GM10248 (cell line): ENCODE results near the gene KLHL10.
"Not testable (repeated sequence)": the region's sequence is repeated elsewhere in the genome, so short reads cannot be mapped to it uniquely, and the experiment has no call there.

Source experiments
- CTCF ChIA-PET: fragments of 300-600 bp; sonication (Branson Sonifier 250); formaldehyde crosslinking; extraction: SDS; loops from one replicate; lab custom pipeline; 2021; ENCODE audit warnings: antibody characterized with exemption; lab: Yijun Ruan, JAX
- POLR2A ChIA-PET: fragments of 350-650 bp; sonication (Branson Sonifier 250); formaldehyde crosslinking; extraction: SDS; loops from one replicate; lab custom pipeline; 2020; ENCODE audit warnings: antibody characterized with exemption; lab: Yijun Ruan, JAX
- DNase-seq: peaks from one replicate; pipeline ENCODE4 v3.0.0; 2012; ENCODE audit errors: extremely low spot score
- TF ChIP-seq, protein P1 (sequence below): IDR thresholded peaks from 2 replicates; pipeline ENCODE4 v1.5.1; 2012; ENCODE audit warnings: mild to moderate bottlenecking, low read depth; ENCODE audit errors: extremely low read depth, missing control alignments, control extremely low read depth

Gene KLHL10

DNA sequence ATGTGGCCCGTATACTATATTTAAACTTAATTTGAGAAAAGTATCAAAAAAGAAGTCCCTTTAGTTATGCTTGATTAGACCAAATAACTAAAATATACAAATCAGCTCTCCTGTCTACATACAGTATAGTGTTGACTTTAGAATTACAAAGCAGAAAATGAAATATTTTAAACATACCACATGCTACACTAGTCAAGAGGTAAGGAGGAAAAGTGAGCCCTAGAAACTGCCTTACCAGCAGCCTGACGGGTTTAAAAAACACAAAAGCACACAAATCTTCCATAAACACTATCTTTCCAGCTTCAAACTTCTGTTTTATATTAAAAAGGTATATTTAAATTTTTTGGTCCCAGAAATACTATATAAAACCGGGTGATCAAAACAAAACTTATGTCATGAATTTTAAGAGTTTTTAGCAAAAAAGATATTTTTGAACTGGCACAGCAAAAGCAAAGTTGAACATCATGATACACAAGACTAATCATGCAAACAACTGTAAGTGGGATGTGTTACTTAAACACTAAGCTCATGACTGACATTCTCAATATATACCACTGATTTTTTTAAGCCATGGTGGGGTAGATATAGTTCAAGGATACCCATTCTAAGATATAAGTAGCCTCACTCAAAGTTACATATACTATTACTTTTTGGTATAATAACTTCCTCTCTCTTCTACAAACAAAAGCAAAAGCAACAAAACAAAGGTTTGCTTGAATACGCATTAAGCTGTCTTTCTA lies 11.8 kb downstream of the KLHL10 start:
- ChIA-PET POLR2A (interaction anchor here (0.9 kb wide), 1 partner anchor 160 kb away, joined by 3 read pairs; no protein-coding TSS in a partner anchor), CTCF (interaction anchor here (1.1 to 1.7 kb wide), 5 partner anchors 15 to 184 kb away, joined by 3 read pairs; no protein-coding TSS in a partner anchor)
- no peak for DNase-seq
- TF ChIP-seq, protein P1, sequence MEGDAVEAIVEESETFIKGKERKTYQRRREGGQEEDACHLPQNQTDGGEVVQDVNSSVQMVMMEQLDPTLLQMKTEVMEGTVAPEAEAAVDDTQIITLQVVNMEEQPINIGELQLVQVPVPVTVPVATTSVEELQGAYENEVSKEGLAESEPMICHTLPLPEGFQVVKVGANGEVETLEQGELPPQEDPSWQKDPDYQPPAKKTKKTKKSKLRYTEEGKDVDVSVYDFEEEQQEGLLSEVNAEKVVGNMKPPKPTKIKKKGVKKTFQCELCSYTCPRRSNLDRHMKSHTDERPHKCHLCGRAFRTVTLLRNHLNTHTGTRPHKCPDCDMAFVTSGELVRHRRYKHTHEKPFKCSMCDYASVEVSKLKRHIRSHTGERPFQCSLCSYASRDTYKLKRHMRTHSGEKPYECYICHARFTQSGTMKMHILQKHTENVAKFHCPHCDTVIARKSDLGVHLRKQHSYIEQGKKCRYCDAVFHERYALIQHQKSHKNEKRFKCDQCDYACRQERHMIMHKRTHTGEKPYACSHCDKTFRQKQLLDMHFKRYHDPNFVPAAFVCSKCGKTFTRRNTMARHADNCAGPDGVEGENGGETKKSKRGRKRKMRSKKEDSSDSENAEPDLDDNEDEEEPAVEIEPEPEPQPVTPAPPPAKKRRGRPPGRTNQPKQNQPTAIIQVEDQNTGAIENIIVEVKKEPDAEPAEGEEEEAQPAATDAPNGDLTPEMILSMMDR: no peak

DNA sequence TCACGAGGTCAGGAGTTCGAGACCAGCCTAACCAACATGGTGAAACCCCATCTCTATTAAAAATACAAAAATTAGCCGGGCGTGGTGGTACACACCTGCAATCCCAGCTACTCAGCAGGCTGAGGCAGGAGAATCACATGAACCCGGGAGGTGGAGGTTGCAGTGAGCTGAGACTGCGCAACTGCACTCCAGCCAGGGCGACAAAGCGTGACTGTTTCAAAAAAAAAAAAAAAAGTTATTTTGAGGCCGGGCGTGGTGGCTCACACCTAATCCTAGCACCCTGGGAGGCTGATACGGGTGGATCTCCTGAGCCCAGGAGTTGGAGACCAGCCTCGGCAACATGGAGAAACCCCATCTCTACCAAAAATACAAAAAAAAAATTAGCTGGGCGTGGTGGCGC lies 13.8 kb downstream of the KLHL10 start:
- not testable (repeated sequence) for DNase-seq
- ChIA-PET POLR2A (interaction anchor here (1.0 kb wide), 1 partner anchor 162 kb away, joined by 3 read pairs; no protein-coding TSS in a partner anchor), CTCF (interaction anchor here (2.1 kb wide), 1 partner anchor 9 kb away, joined by 4 read pairs; no protein-coding TSS in a partner anchor)

DNA sequence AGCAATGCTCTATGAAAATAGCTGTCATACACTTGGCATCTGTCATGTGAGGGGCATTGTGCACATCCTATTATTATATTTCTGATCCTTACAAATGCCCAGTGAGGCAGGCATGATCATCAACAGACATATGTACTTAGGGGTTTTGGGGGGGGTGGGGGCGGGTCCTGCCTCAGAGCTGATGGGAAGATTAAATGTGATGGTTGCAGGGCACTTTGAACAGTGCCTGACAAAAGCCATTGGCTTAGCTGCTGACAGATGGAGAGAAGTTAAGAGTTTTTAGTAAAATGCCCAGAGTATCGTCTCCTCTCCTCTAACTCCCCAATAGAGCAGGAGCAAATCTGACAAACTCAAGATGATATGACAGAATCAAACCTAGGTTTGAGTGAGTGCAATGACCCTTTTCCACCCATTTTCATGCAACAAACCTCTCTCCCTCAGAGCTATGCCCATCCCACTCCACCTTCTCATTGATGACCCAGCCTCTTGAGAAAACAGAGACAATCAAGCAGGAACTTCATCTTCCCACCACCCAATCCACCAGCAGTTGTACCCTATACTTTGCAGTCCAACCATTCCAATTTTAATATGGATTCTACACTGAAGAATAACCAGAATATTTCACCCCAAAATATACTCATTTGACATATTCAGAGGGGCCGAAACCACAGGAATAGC lies 22.8 kb downstream of the KLHL10 start:
- ChIA-PET CTCF (interaction anchor here (1.1 to 1.8 kb wide), 4 partner anchors 10 to 70 kb away, joined by 3 to 4 read pairs (median 3); partner anchors contain the start of genes ODAD4 and P3H4), POLR2A (no interaction called here)
- DNase-seq: no peak
- TF ChIP-seq, protein P1: no peak

DNA sequence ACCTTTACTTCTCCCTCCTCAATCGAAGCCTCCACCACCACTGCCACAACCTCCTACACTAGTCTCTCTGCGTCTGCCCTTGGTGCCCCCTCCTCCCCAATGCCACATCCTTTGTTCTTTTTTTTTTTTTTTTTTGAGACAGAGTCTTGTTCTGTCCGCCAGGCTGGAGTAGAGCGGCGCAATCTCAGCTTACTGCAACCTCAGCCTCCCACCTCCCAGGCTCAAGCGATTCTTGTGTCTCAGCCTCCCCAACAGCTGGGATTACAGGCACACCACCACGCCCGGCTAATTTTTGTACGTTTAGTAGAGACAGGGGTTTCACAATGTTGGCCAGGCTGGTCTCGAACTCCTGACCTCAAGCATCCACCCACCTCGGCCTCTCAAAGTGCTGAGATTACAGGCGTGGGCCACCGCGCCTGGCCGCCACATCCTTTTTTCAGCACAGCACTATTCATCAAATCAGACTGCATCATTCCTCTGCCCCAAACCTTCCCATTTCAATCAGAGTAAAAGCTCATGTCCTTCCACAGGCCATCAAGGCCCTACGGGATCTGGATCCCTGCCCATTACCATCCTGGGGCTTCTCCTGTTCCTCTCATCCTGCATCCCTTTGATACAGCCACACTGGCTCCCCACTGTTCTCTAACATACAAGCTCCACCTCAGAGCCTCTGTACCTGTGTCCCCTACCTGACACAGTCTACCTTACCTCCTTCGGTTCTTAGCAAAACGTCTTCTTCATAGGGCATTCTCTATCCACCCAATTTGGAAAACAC lies 25.6 kb downstream of the KLHL10 start:
- DNase-seq: no peak
- POLR2A ChIA-PET: interaction anchor here (0.5 kb wide), 1 partner anchor 122 kb away, joined by 3 read pairs; no protein-coding TSS in a partner anchor
- TF ChIP-seq, protein P1: no peak
- CTCF ChIA-PET: interaction anchor here (1.9 to 2.5 kb wide), 2 partner anchors 22 to 52 kb away, joined by 6 to 7 read pairs; partner anchors contain the start of gene P3H4

DNA sequence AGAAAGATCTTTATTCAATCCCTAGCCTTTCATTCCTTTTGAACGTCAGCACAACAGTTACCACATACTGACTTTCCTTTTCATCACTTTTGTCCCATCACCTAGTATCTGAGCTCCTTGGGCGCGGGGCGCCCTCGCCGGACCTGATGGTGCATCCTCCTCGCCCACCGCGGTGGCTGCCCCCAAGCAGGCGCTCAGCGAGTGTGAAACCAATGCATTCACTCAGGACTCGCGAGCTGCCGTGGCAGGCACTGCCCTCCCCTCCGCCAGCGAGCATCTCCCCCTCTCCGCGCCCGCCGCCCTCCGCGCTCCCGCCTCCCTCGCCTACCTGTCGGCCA lies 26.8 kb downstream of the KLHL10 start:
- TF ChIP-seq, protein P1: no peak
- ChIA-PET POLR2A (interaction anchor here (0.7 to 1.2 kb wide), 3 partner anchors 66 to 671 kb away, joined by 3 to 7 read pairs (median 3); partner anchors contain the start of genes NAGLU and ODAD4), CTCF (interaction anchor here (0.6 to 2.5 kb wide), 5 partner anchors 11 to 127 kb away, joined by 3 to 7 read pairs (median 4); partner anchors contain the start of gene P3H4)
- DNase-seq: no peak

DNA sequence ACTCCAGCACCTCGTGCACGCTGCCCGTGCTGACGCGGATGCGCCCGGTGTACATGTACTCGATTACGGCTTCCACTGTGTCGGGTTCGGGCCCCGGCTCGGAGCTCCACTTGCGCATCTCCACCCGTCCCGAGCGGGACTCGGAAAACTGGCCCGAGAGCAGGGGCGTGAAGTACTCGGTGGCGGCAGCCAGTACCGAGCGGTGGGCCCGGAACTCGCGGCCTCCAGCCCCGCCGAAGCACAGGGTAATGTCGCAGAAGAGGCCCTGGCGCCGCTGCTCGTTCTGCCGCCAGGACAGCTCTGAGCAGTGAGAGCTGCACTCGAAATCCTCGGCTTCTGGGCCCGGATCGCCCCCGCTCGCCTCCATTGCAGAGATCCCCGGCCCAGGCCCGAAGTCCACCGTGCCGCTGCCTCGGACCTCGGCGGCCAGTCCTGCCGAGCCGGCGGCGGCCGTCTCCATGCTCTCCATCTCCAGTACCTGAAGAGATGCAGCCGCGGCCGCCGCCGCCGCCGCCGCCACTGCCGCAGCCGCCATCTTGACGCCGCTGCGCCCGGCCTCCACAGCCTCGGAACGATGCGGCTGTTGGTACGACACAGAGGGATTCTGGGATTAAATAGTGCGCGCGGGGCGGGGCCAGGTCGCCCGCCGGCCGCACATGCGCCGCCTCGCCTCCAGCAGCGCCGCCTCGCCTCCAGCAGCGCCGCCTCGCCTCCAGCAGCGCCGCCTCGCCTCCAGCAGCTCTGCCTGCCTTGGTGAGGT lies 27.4 kb downstream of the KLHL10 start, which contains the start of gene KLHL11:
KLHL11 (minus strand) TSS at position 588 of the 760 bp plus-strand sequence; CDS start at position 535, 53 bp downstream.
- ChIA-PET POLR2A (interaction anchor here (0.6 to 1.2 kb wide), 6 partner anchors 13 to 671 kb away, joined by 3 to 7 read pairs (median 3); partner anchors contain the start of genes NAGLU and ODAD4), CTCF (interaction anchor here (0.6 to 2.5 kb wide), 7 partner anchors 9 to 169 kb away, joined by 3 to 7 read pairs (median 3); partner anchors contain the start of gene P3H4)
- DNase-seq: peak; percentile 94
- TF ChIP-seq, protein P1: no peak
